GM20000 (cell line): ENCODE measurements around the gene COQ7.
A peak's percentile ranks its signal among the peaks of the same experiment; 100 is the strongest.

ENCODE experiments used
- DNase-seq: peaks from one replicate; pipeline ENCODE4 v3.0.0; 2012; ENCODE audit warnings: low spot score
- TF ChIP-seq, protein P1 (sequence below): IDR thresholded peaks from 2 replicates; pipeline ENCODE4 v1.5.1; 2012; ENCODE audit warnings: mild to moderate bottlenecking, control low read depth; ENCODE audit errors: extremely low read depth, missing control alignments

The COQ7 gene

DNA sequence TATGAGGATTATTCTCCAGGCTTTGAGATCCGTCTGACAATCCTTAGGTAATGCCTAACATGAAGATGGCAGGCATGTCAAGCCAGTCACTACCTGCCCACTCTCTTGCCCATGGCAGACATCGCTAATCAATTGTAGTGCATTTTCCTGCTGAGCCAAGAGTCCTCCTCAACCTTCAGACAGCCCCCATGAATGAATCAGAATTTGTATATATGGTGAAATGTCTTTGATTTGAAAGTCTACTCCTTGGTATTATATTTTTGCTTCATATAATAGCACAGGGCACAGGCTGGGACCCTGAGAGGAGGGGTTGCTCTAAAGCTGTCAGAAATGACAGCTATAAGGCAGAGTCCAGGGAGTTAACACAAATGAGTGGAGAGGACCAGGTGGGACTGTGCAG lies 27.0 kb upstream of the COQ7 start:
- no peak for DNase-seq
- TF ChIP-seq, protein P1, sequence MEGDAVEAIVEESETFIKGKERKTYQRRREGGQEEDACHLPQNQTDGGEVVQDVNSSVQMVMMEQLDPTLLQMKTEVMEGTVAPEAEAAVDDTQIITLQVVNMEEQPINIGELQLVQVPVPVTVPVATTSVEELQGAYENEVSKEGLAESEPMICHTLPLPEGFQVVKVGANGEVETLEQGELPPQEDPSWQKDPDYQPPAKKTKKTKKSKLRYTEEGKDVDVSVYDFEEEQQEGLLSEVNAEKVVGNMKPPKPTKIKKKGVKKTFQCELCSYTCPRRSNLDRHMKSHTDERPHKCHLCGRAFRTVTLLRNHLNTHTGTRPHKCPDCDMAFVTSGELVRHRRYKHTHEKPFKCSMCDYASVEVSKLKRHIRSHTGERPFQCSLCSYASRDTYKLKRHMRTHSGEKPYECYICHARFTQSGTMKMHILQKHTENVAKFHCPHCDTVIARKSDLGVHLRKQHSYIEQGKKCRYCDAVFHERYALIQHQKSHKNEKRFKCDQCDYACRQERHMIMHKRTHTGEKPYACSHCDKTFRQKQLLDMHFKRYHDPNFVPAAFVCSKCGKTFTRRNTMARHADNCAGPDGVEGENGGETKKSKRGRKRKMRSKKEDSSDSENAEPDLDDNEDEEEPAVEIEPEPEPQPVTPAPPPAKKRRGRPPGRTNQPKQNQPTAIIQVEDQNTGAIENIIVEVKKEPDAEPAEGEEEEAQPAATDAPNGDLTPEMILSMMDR = no peak

DNA sequence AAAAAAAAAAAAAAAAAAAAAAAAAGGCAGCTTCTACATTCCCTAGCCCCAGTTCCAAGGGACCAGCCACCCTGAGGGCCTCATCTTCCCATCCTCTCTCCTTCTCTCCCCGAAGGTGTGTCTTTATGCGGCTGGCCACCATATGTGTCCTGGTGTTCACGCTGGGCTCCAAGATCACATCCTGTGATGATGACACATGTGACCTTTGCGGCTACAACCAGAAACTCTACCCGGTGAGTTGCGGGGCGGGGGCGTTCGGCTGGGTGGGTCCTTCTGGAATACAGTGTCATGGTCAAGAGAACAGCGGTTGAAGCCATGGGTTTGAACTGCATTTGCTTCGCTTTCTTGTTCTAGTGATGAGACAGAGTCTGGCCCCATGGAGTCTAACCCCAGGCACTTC lies 22.6 kb upstream of the COQ7 start:
- DNase-seq = no peak
- TF ChIP-seq, protein P1 = no peak

DNA sequence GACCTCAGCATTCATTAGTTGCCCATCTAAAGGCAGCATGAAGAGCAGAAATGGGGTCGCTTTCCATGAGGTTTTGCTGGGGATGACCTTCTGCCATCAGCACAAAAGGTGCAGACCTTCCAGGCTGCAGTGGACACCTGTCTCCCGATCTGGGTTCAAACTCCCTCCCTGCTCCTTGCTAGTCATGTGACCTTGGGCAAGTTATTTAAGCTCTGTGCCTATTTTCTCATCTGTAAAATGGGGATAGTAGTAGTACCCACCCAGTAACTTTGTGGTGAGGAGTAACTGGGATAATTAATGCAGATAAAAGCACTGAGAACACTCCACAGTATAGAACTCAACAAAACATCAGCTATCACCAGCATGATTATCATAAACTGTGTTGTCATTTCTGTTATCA lies 21.4 kb upstream of the COQ7 start:
- TF ChIP-seq, protein P1 = no peak
- DNase-seq = no peak

DNA sequence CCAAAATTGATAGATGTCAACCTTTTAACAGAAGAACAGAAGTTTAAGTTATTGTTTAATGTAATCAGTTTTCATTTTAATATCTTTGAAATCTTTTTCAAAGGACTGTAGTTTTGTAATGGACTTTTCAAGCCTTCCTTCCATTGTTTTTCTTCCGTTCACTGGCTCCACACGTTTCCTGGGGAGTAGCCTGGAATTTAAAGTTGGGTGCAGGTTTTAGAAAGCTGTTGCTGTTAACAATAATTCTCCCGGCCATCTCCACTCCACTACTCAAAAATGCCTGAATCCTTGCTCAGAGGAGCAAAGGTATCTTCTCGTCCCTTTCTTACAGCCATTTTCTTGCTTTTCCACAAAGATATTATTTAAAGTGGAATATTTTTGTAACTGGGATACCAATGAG lies 4.7 kb upstream of the COQ7 start:
- DNase-seq = no peak
- TF ChIP-seq, protein P1 = no peak

DNA sequence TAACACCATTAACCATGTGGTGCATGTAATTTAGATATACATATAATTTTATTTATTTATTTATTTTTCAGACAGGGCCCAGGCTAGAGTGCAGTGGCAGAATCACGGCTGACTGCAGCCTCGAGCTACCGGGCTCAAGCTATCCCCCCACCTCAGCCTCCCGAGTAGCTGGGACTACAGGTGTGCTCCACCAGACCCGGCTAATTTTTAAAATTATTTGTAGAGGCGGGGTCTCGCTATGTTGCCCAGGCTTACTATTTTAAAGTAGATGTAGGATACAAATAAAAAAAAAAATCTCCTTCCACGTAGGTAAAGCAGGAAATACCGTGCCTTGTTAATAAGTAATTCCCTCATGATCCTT lies 446 bp upstream of the COQ7 start:
- DNase-seq = no peak
- TF ChIP-seq, protein P1 = no peak

DNA sequence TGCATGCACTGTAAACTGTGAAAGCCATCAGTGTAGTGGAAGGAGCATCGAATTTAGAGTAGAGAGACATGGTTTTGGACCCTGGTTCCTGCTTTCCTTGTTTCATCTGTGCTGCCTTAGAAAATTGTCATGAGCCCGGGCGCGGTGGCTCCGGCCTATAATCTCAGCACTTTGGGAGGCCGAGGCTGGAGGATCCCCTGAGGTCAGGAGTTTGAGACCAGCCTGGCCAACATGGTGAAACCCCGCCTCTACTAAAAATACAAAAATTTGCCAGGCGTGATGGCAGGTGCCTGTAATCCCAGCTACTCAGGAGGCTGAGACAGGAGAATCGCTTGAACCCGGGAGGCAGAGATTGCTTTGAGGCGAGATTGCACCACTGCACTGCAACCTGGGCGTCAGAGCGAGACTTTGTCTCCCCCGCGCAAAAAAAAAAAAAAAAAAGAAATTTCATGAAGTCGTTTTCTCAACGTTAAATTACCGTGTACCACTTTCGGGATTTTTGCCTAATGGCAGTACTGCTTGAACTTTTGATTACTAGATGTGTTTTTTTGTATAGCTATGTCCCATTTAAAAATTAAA lies 912 bp downstream of the COQ7 start:
- TF ChIP-seq, protein P1 = no peak
- no peak for DNase-seq

DNA sequence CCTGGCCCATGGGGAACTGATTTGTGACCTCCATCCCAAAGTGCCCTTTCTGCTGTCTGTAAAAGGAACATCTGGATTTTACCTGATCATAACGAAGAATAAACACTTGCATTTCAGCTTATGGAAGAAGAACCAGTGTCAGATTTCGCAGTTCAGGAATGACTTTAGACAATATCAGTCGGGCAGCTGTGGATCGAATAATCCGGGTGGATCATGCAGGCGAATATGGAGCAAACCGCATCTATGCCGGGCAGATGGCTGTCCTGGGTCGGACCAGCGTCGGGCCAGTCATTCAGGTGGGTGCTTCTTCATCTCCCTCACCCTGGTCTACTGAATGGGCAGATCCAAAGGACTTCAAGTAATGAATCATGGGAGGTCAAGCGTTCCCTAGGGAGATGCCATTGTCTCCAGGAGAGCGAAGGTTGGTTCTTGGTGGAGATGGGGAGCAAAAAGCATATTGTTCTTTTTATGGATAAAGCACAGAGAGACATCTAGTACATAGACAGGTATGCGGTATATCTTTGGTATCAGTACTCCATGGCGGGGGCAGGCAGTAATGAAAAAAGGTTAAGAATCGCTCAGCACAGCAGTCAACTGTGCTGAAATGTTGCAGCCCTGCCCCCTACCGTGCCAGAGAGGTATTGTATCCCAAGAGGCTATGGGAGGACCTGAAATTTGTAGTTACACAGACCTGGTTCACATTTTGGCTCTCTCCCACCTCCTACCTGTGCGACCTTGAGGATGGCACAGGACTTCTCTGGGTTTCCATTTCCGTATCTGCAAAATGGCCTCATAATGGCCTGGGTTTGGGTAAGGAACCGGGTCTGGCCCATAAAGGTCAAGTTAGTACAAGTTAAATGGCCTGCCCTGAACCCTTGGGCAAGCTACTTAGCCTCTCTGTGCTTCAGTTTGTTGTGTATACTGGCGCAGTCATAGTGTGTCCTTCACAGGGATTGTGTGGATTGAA lies 4.7 kb downstream of the COQ7 start:
- DNase-seq = peak; percentile 44
- TF ChIP-seq, protein P1 = peak; percentile 71
